Stomach (tissue), 9 donors: Measurements from ENCODE around the gene EYA2. TPM values are rescaled to one million over a fixed set of nuclear protein-coding genes. Genes with fewer than 3 reads are reported as not detected.

Experiments
- DNase-seq, 2 donors: peaks; one replicate each; pipeline versions ENCODE4 v3.0.0 to v3.0.0-alpha.2; 2013 to 2019
- H3K27ac ChIP-seq, 5 donors: fragments of 200-600 bp in 4 of 5; sonication (generic) in 4 of 5; one replicate each; pipeline ENCODE4 v1.5.1; 2013 to 2019; ENCODE audit warnings: mild to moderate bottlenecking in 1 of 5, moderate library complexity in 1 of 5
- H3K27me3 ChIP-seq, 3 donors: fragments of 200-600 bp; sonication (generic); one replicate each; pipeline ENCODE4 v1.5.1; 2017 to 2019; ENCODE audit warnings: mixed run types in 1 of 3
- H3K36me3 ChIP-seq, 4 donors: fragments of 200-600 bp; sonication (generic); 1 replicate in 3 of 4; 2 replicates in 1 of 4; pipeline ENCODE4 v1.5.1; 2016 to 2019
- H3K4me1 ChIP-seq, 4 donors: fragments of 200-600 bp; sonication (generic); one replicate each; pipeline ENCODE4 v1.5.1; 2016 to 2019
- H3K4me3 ChIP-seq, 4 donors: fragments of 200-600 bp; sonication (generic) in 3 of 4; one replicate each; pipeline ENCODE4 v1.5.1; 2016 to 2019; ENCODE audit warnings: mild to moderate bottlenecking in 1 of 4
- H3K9me3 ChIP-seq, 4 donors: fragments of 200-600 bp; sonication (generic); one replicate each; pipeline ENCODE4 v1.5.1; 2016 to 2019
- EP300 ChIP-seq: sonication (generic); formaldehyde crosslinking; IDR thresholded peaks from one replicate; pipeline ENCODE4 v1.6.1; 2017; ENCODE audit warnings: antibody characterized with exemption
- POLR2A ChIP-seq, 4 donors: fragments of 450-650 bp; IDR thresholded peaks; one replicate each; pipeline ENCODE4 v1.6.1; 2016; ENCODE audit warnings: antibody characterized with exemption in 4 of 4, control low read depth in 2 of 4, mild to moderate bottlenecking in 1 of 4, moderate library complexity in 1 of 4
- POLR2AphosphoS5 ChIP-seq, 3 donors: sonication (generic); formaldehyde crosslinking; IDR thresholded peaks; one replicate each; pipeline ENCODE4 v1.6.1; 2016; ENCODE audit warnings: antibody characterized with exemption in 3 of 3
- WGBS, 5 donors: extraction: QIAGEN DNeasy Blood & Tissue Kit in 3 of 5; methylation state at CpG; one replicate each; pipeline versions ENCODE4 v1.1.5 to v1.1.7; 2013 to 2018; 5-methylcytosine and 5-hydroxymethylcytosine counted together
- intact Hi-C: fragments of 100-400 bp; cut with DNase I; formaldehyde crosslinking; loops from one replicate; pipeline ENCODE4 v1.15.1; 2023; ENCODE audit warnings: low total_unique reads
- polyA plus RNA-seq, 3 donors: library from polyadenylated mRNA; stranded (reverse); fragments of 200-250 nt; gene quantifications; one replicate each; pipeline ENCODE4 v1.2.3, GENCODE V29; 2013
- total RNA-seq, 5 donors: library from RNA; depleted of rRNA; stranded (reverse); fragments of >200 nt; gene quantifications; one replicate each; pipeline versions ENCODE4 v1.1.0 to v1.2.3, GENCODE V29; 2014 to 2016
- TF ChIP-seq, protein P1 (sequence below), 7 experiments: fragments of 450-650 bp in 4 of 7; fragments of 200-600 bp in 3 of 7; sonication (generic) in 3 of 7; IDR thresholded peaks; one replicate each; pipeline ENCODE4 v1.5.1; 2016 to 2019; ENCODE audit warnings: antibody characterized with exemption in 7 of 7, control low read depth in 2 of 7, mild to moderate bottlenecking in 1 of 7
- donor health status: healthy with polysubstance abuse.
- donor health status: Bipolar disorder and iron deficiency.
- donor health status: healthy.

The EYA2 gene
- total and polyA plus RNA-seq, 8 donors = 1.8 to 86.2 (median 5.5) TPM

DNA sequence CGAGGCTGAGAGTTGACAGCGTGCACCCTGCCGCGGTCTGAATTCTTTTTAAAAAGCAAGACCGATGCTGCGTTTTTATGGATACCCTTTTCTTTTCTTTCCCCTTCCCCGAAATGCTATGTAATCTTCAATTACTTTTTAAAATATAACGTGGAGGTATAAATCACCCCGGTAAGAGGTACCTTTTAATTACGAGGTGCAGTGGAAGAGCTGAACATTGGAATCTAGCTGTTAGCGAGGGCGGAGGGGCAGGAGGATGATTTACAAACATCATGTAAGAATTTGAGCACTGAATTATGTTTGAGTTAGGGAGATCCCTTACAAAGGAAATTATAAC, 1.2 kb downstream of the EYA2 start:
- H3K27me3 ChIP-seq = peaks cover 0 to 62% (median 20%) of the 10 kb centered on the region in 3 donors
- no peak for TF ChIP-seq EP300
- TF ChIP-seq, protein P1, sequence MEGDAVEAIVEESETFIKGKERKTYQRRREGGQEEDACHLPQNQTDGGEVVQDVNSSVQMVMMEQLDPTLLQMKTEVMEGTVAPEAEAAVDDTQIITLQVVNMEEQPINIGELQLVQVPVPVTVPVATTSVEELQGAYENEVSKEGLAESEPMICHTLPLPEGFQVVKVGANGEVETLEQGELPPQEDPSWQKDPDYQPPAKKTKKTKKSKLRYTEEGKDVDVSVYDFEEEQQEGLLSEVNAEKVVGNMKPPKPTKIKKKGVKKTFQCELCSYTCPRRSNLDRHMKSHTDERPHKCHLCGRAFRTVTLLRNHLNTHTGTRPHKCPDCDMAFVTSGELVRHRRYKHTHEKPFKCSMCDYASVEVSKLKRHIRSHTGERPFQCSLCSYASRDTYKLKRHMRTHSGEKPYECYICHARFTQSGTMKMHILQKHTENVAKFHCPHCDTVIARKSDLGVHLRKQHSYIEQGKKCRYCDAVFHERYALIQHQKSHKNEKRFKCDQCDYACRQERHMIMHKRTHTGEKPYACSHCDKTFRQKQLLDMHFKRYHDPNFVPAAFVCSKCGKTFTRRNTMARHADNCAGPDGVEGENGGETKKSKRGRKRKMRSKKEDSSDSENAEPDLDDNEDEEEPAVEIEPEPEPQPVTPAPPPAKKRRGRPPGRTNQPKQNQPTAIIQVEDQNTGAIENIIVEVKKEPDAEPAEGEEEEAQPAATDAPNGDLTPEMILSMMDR (IDR thresholded peaks at IDR 0.05) = no peak
- TF ChIP-seq POLR2AphosphoS5 (IDR thresholded peaks at IDR 0.05) = no peak
- TF ChIP-seq POLR2A (IDR thresholded peaks at IDR 0.05) = no peak
- peak overlapping the region in 4 of 5 donors; percentile 16 to 62 (median 50) for H3K27ac ChIP-seq
- peaks cover 0 to 21% (median 14%) of the 10 kb centered on the region in 4 donors for H3K4me1 ChIP-seq
- H3K36me3 ChIP-seq = no peaks in the 10 kb centered on the region
- intact Hi-C loops = no loop called here
- WGBS, 5 donors = 1 to 7% (median 4%) methylated on average over 12 of the region's 12 CpGs
- peaks cover 4 to 5% (median 4%) of the 10 kb centered on the region in 4 donors for H3K9me3 ChIP-seq
- H3K4me3 ChIP-seq = peak overlapping the region; percentile 49 to 72 (median 54)
- DNase-seq = no peak

- peaks cover 0 to 21% (median 14%) of the 10 kb centered on the region in 4 donors for H3K4me1 ChIP-seq
- intact Hi-C loops = no loop called here
- H3K9me3 ChIP-seq = no peaks in the 10 kb centered on the region
- WGBS, 5 donors = 77 to 91% (median 85%) methylated on average over 16 of the region's 16 CpGs
- H3K4me3 ChIP-seq = no peak overlapping the region
- TF ChIP-seq, protein P1 (IDR thresholded peaks at IDR 0.05) = no peak
- TF ChIP-seq POLR2A (IDR thresholded peaks at IDR 0.05) = no peak
- TF ChIP-seq EP300 = no peak
- no peak for TF ChIP-seq POLR2AphosphoS5 (IDR thresholded peaks at IDR 0.05)
- no peak overlapping the region for H3K27ac ChIP-seq
- H3K27me3 ChIP-seq = peaks cover 0 to 64% (median 20%) of the 10 kb centered on the region in 3 donors
- no peaks in the 10 kb centered on the region for H3K36me3 ChIP-seq
- DNase-seq = no peak
These were observed 2.8 kb downstream of the EYA2 start for GRCh38 chr20:46897328-46897880.

DNA sequence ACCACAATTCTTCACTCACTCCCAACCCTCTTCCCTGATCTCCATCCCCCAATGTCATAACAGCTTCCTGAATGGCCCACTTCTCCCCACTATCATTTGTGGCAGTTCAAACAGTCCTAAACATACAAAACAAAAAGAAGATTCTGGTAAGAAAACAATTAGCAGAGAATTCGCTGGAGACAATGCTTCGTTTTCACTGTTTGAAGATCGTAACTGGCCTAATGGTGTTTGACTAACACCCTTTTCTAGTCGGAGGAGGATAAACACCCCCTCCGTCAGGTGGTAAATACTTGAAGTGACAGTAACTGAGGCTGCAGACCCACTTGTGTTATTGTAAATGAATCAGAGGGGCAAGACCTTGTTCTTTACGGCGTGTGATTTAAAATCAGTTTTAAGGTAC, 3.8 kb downstream of the EYA2 start:
- intact Hi-C loops = no loop called here
- DNase-seq = no peak
- Histone ChIP-seq H3K4me3 (no peak overlapping the region), H3K9me3 (no peaks in the 10 kb centered on the region), H3K27ac (no peak overlapping the region), H3K4me1 (peaks cover 0 to 21% (median 14%) of the 10 kb centered on the region in 4 donors), H3K36me3 (no peaks in the 10 kb centered on the region), H3K27me3 (peaks cover 0 to 65% (median 20%) of the 10 kb centered on the region in 3 donors)
- WGBS, 5 donors = 62 to 75% (median 70%) methylated on average over 7 of the region's 7 CpGs
- TF ChIP-seq POLR2AphosphoS5 (IDR thresholded peaks at IDR 0.05) (no peak), EP300 (no peak), POLR2A (IDR thresholded peaks at IDR 0.05) (no peak)
- TF ChIP-seq, protein P1 (IDR thresholded peaks at IDR 0.05) = no peak

DNA sequence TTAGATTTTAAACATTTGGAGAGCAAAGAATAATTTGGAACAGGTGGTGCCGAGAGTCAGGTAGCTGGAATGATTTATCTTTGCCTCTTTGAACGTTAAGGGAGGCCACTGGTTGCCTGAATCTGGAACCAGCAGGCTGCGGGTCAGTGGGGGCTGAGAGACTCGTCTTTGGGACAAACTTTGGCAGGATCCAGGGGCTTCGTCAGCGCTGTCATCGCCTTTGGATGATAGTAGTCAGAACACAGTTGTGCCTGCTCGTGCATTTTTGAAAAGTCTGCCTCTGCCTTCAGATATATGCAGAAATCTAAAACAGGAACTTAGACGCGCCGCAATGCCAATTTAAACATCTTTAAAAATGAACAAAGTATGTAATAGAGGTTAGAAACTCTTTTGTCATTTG, 5.0 kb downstream of the EYA2 start:
- 69 to 84% (median 78%) methylated on average over 11 of the region's 11 CpGs for WGBS, 5 donors
- no peaks in the 10 kb centered on the region for H3K36me3 ChIP-seq
- H3K27ac ChIP-seq = no peak overlapping the region
- DNase-seq = no peak
- H3K4me1 ChIP-seq = peaks cover 0 to 15% (median 8%) of the 10 kb centered on the region in 4 donors
- H3K4me3 ChIP-seq = no peak overlapping the region
- no peak for TF ChIP-seq EP300
- TF ChIP-seq POLR2AphosphoS5 (IDR thresholded peaks at IDR 0.05) = no peak
- TF ChIP-seq, protein P1 (IDR thresholded peaks at IDR 0.05) = no peak
- TF ChIP-seq POLR2A (IDR thresholded peaks at IDR 0.05) = no peak
- H3K27me3 ChIP-seq = peaks cover 0 to 54% (median 12%) of the 10 kb centered on the region in 3 donors
- no peaks in the 10 kb centered on the region for H3K9me3 ChIP-seq
- intact Hi-C loops = no loop called here
